Measurements from ENCODE around the gene GGCX.
"Not testable (repeated sequence)": the region's sequence is repeated elsewhere in the genome, so short reads cannot be mapped to it uniquely, and the experiment has no call there.

Gene GGCX

GRCh38 chr2:85561280-85562212 lies at the start of gene GGCX:
Gene GGCX, minus strand, starts transcription at chr2:85561493. Its CDS starts 65 bp downstream, at chr2:85561428.
- peak; percentile 96 for DNase-seq (ENCODE audit: low spot score)

DNA sequence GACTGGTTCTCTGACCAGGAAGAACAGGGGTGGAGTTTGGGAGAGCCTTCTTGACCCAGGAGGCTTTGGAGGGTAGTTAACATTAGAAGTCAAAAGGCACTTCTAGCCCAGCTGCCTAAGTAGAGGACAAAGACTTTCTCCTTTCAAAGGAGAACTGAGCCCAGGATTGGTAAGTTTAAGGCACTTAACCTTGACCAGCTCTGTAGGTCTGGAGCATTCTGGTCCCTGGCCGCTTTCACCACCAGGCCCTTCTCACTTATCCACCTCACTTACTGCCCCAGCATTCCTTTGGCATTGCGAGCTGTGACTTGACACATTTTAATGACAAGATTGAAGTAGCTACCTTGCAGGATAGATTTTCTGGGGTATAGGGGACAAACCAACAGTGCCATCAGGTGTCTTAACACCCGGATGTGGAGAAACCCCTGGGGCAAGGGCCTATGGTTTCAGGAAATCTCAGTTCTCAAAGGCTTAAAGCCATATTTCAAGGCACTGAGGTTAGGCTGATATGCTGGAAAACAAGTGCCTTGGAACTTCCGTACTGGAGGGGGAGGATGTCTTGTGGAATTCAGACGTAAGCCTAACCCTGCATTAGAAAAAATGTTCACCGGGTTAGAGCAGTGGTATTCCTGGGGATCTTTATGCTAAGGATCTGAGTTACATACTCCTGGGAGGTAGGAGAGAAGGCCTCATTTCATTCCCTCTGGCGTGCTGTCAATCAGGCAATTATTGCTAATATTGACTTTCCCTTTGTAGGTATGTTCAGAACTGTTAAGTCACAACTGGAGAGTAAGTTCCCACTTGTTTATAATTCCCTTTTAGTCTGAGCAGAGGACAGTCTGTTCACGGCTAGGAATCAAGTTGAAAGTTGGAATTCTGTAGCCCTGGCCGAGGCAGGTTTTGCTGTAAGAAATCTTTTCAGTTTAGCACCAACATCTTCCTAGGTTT lies 46.2 kb upstream of the GGCX start:
- DNase-seq (ENCODE audit: low spot score) = no peak

- DNase-seq (ENCODE audit: low spot score) = no peak
Measured at GRCh38 chr2:85606116-85606455, 44.8 kb upstream of the GGCX start.

GRCh38 chr2:85605406-85606115 lies 44.3 kb upstream of the GGCX start:
- no peak for DNase-seq (ENCODE audit: low spot score)

- DNase-seq (ENCODE audit: low spot score) = no peak
Measured at GRCh38 chr2:85604568-85605339, 43.5 kb upstream of the GGCX start.

- DNase-seq (ENCODE audit: low spot score) = not testable (repeated sequence)
Measured at GRCh38 chr2:85604133-85604444, 42.8 kb upstream of the GGCX start.

- DNase-seq (ENCODE audit: low spot score) = peak; percentile 94
Measured at GRCh38 chr2:85602476-85603234, 41.4 kb upstream of the GGCX start, which contains the start of gene TMEM150A. Gene TMEM150A, minus strand, starts transcription at chr2:85602698. Its CDS starts 750 bp downstream, at chr2:85601948.

DNA sequence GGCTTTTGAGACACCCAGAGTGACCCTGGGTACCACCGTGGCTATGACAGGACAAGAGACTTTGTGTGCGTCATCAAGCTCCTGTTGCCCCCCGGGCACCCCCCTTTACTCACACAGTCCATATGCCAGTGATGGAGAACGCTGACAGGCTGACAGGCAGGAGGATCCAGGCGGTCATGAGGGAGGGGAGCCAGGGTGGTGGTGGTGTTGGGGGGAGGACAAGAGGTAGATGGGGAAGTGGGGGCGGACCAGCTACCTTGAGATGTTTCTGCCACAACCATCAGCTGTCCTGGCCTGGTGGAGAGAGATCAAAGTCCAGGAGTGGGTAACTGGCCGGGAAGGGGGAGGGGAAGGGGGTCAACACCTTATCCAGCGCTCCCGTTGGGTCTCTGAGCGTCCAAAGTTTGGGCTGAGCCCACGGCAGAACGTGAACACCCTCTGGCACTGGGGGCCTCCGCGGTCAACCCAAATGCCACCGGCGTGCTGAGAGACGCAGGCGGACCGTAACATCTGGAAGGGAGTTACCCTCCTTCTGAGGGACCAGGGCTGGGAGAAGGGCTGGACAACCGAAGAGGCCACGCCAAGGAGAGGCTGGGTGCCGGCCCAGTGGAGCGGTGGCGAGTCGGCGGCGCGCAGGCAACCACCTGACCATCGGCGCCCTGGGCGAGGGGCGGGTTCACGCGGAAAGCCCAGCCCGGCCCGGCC lies 40.6 kb upstream of the GGCX start:
- peak; percentile 80 for DNase-seq (ENCODE audit: low spot score)

GRCh38 chr2:85600951-85601770 lies 39.9 kb upstream of the GGCX start:
- DNase-seq (ENCODE audit: low spot score) = no peak

DNA sequence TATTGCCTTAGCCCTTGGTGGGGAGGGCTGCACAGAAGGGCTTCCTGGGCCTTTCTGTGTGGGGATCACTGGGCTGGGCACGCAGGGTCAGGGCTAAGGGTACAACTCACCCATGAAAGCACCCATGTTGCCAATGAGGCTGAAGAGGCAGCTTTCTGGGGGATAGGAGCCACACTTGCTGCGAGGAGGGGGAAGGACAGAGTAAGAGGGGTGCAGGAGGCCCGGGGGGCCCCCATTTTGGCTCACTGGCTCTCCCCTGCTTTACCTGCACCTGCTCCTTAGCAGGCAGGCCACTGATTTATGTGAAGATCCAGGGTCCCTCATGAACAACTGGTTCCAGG lies 38.9 kb upstream of the GGCX start:
- no peak for DNase-seq (ENCODE audit: low spot score)

DNA sequence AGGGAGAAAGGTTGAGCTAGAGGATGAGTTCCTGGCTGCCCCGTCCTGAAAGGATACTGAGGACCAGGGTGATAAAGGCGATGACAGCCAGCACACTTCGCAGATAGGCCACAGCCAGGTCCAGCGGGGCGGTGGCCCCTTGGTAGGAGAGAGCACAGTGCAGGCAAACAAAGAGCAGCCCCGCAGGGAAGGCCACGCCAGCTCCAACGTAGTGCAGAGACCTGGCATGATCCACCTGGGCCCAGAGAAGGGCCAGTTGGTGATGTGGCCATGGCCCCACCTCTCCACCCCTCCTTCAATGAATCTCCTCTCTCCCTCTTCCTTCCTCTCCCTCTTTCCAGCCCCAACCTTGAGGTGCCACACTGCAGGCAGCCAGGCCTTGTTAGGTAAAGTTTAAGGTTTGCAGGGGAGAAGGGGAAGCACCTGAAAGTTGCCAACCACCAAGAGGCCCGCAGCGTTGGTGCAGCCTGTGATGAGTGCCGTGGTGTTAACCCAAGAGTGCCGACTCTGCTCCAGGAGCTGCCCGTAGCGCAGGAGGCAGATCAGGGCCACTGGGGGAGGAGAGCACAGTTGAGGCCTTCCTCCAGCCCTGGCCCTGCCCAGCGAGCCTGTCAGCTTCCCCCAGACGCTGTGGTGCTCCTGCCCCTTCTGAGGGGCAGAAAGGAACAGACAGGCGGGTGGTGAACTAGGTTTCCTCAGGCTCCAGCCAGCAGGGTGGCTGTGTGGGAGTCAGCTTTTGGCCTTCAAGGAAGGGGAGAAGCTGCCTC lies 38.4 kb upstream of the GGCX start:
- no peak for DNase-seq (ENCODE audit: low spot score)

DNA sequence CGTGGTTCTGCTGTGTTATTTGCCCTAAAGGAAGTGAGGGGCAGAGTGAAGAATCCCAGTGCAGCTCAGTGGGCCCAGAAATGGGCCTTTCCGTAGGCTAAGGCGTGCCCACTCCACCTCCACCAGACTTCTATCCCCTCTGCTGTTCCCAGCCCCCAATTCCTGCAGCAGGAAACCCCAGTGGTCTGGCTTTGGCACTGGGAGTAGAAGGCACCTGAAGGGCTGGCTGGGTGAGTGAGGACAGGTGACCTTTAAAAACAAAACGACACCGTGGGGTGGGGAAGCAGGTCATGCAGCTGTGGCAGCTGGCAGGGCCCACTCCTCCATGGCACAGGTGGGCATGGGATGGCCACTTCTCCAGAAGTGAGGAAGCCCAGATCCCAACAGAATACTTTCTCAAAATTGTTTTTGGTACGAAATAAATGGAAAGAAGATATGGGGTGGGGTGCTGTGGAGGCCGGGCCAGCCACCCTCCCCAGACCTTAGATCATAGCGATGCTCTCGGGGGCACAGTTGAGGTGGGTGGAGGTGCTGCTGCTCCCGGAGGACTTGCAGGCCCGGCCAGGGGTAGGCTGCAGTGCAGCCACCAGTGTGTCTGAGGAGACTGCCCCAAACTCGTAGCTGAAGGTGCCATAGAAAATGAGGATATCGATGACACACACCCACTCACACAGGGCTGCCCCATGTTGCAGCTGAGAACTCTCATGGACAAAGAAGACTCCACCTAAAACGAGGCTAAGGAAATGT lies 37.5 kb upstream of the GGCX start:
- DNase-seq (ENCODE audit: low spot score) = no peak

DNA sequence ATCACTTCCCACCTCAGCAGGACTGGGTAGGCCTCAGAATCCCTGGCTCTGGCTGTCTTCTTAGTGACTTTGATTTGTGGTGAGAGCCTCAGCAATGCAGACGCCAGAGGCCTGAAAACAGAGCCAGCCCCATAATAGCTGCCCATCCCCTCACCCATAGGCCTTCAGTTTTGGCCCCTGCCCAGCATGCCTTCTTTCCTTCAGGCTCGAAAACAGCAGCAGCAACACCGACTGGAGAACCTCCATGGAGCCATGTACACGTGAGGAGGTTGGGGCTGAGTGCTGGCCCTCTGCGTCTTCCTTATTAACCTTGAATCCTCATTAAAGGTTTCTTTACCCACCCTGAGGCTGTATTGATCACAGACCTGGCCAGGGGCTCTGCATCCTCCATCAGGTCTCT lies 35.9 kb upstream of the GGCX start:
- no peak for DNase-seq (ENCODE audit: low spot score)

- DNase-seq (ENCODE audit: low spot score) = no peak
Measured at GRCh38 chr2:85596486-85597143, 35.3 kb upstream of the GGCX start.

DNA sequence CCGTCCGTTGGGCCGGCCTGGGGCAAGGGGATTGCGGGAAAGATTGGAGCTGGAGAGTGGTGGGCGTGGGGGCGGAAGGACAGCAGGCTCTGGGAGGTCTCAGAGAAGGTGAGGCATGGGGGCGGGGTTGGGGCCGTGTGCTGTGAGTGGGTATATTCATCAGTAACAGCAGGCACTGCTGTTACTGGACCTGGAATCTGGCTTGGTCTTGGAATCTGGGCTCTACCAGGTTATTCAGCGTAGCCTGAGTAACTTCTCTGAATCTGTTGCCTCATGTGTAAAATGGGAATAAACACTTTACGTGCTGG lies 34.7 kb upstream of the GGCX start:
- DNase-seq (ENCODE audit: low spot score) = no peak

GRCh38 chr2:85595301-85596025 lies 34.2 kb upstream of the GGCX start, which contains the start of gene RNF181:
Gene RNF181, plus strand, starts transcription at chr2:85595745. Its CDS starts 19 bp downstream, at chr2:85595764.
- DNase-seq (ENCODE audit: low spot score) = peak; percentile 97
